SK-N-SH (cell line): ENCODE results near the gene P2RX1. TPM values are rescaled to one million over a fixed set of nuclear protein-coding genes. Genes with fewer than 3 reads are reported as not detected.

Source experiments
- CTCF ChIA-PET: fragments of 300-600, 350-600 bp; formaldehyde crosslinking; extraction: SDS; loops from one replicate; lab custom pipeline; 2021; lab: Yijun Ruan, JAX
- POLR2A ChIA-PET: fragments of 350-600 bp; sonication (Branson Sonifier 250); formaldehyde crosslinking; extraction: SDS; loops from one replicate; lab custom pipeline; 2020; ENCODE audit warnings: antibody characterized with exemption, inconsistent platforms; lab: Yijun Ruan, JAX
- DNase-seq: peaks from one replicate; pipeline ENCODE4 v3.0.0; 2012
- H2AFZ ChIP-seq: fragments of 200-600 bp; sonication (generic); 2 replicates; pipeline ENCODE4 v1.8.1; 2016; ENCODE audit warnings: antibody characterized with exemption, mild to moderate bottlenecking, low read depth
- H3F3A ChIP-seq: fragments of 200-600 bp; sonication (generic); replicated peaks from 2 replicates; pipeline ENCODE3; 2016; ENCODE audit warnings: antibody characterized with exemption, mild to moderate bottlenecking; ENCODE audit not compliant: insufficient read depth
- H3K27ac ChIP-seq, 2 experiments: fragments of 200-500 bp in 1 of 2; fragments of 200-600 bp in 1 of 2; sonication (Bioruptor generic) in 1 of 2; sonication (generic), shearing (Covaris generic) in 1 of 2; 2 replicates each; pipeline versions ENCODE4 v1.5.1 to v1.6.1; 2014 to 2016; ENCODE audit warnings: low read depth in 2 of 2, inconsistent platforms in 1 of 2, low read length in 1 of 2, mild to moderate bottlenecking in 1 of 2, mixed read lengths in 1 of 2
- H3K27me3 ChIP-seq: fragments of 200-600 bp; sonication (generic), shearing (Covaris generic); 2 replicates; pipeline ENCODE4 v1.6.1; 2016; ENCODE audit warnings: mixed run types; ENCODE audit not compliant: insufficient read depth
- H3K36me3 ChIP-seq, 2 experiments: fragments of 200-500 bp in 1 of 2; fragments of 200-600 bp in 1 of 2; sonication (Bioruptor generic) in 1 of 2; sonication (generic) in 1 of 2; replicated peaks in 1 of 2; 2 replicates each; pipeline versions ENCODE3 to v1.5.1; 2014 to 2016; ENCODE audit warnings: low read length in 1 of 2, mild to moderate bottlenecking in 1 of 2; ENCODE audit not compliant: insufficient read depth in 2 of 2, control insufficient read depth in 1 of 2
- H3K4me1 ChIP-seq, 2 experiments: fragments of 200-500 bp in 1 of 2; fragments of 200-600 bp in 1 of 2; sonication (Bioruptor generic) in 1 of 2; sonication (generic), shearing (Covaris generic) in 1 of 2; 2 replicates each; pipeline versions ENCODE4 v1.5.1 to v1.6.1; 2014 to 2016; ENCODE audit warnings: low read depth in 1 of 2, low read length in 1 of 2, mixed run types in 1 of 2; ENCODE audit not compliant: insufficient read depth in 2 of 2, control insufficient read depth in 1 of 2
- H3K4me2 ChIP-seq: fragments of 200-600 bp; sonication (generic), shearing (Covaris generic); 2 replicates; pipeline ENCODE4 v1.6.1; 2017; ENCODE audit warnings: mixed run types
- H3K4me3 ChIP-seq, 2 experiments: fragments of 200-500 bp in 1 of 2; fragments of 200-600 bp in 1 of 2; sonication (Bioruptor generic) in 1 of 2; sonication (generic), shearing (Covaris generic) in 1 of 2; 2 replicates each; pipeline versions ENCODE4 v1.5.1 to v1.8.1; 2014 to 2016; ENCODE audit warnings: low read depth in 2 of 2, inconsistent platforms in 1 of 2, low read length in 1 of 2, mild to moderate bottlenecking in 1 of 2, mixed read lengths in 1 of 2, moderate library complexity in 1 of 2
- H3K79me2 ChIP-seq: fragments of 200-600 bp; sonication (generic); 2 replicates; pipeline ENCODE4 v1.8.1; 2017; ENCODE audit warnings: mild to moderate bottlenecking; ENCODE audit not compliant: insufficient read depth
- H3K9ac ChIP-seq: fragments of 200-600 bp; sonication (generic); 2 replicates; pipeline ENCODE4 v1.6.1; 2017; ENCODE audit warnings: mixed run types
- H3K9me2 ChIP-seq: fragments of 200-600 bp; sonication (generic); 2 replicates; pipeline ENCODE4 v1.6.1; 2017; ENCODE audit warnings: mixed run types
- H3K9me3 ChIP-seq: fragments of 200-600 bp; sonication (generic); 2 replicates; pipeline ENCODE4 v1.6.1; 2017; ENCODE audit warnings: mixed run types, mild to moderate bottlenecking, moderate library complexity
- H4K20me1 ChIP-seq: fragments of 200-600 bp; sonication (generic); 2 replicates; pipeline ENCODE4 v1.6.1; 2017; ENCODE audit warnings: mild to moderate bottlenecking, mixed run types; ENCODE audit not compliant: insufficient read depth
- CHD2 ChIP-seq: fragments of 150-350 bp; IDR thresholded peaks from 2 replicates; pipeline ENCODE4 v1.6.1; 2018; ENCODE audit warnings: low read length; ENCODE audit not compliant: partially characterized antibody
- CTCF ChIP-seq: fragments of 200-600 bp; sonication (generic); IDR thresholded peaks from 2 replicates; pipeline ENCODE4 v1.6.1; 2017; ENCODE audit warnings: antibody characterized with exemption, mild to moderate bottlenecking, moderate library complexity
- ELF1 ChIP-seq: IDR thresholded peaks from 2 replicates; pipeline ENCODE4 v1.4.0; 2012
- EP300 ChIP-seq, 2 experiments: IDR thresholded peaks; 2 replicates each; pipeline versions ENCODE4 v1.4.0 to v1.6.1; 2012; ENCODE audit warnings: borderline replicate concordance in 1 of 2, low read depth in 1 of 2, low read length in 1 of 2
- FOSL2 ChIP-seq: IDR thresholded peaks from 2 replicates; pipeline ENCODE4 v1.4.0; 2012; ENCODE audit warnings: low read depth, mild to moderate bottlenecking, moderate library complexity, borderline replicate concordance
- FOXM1 ChIP-seq: IDR thresholded peaks from 2 replicates; pipeline ENCODE4 v1.4.0; 2012; ENCODE audit warnings: low read depth, mild to moderate bottlenecking
- GABPA ChIP-seq: IDR thresholded peaks from 2 replicates; pipeline ENCODE4 v1.4.0; 2012; ENCODE audit warnings: low read depth, mild to moderate bottlenecking
- IRF3 ChIP-seq: fragments of 150-350 bp; IDR thresholded peaks from 2 replicates; pipeline ENCODE4 v1.6.1; 2016; ENCODE audit warnings: mild to moderate bottlenecking, low read depth, low read length
- MAX ChIP-seq: IDR thresholded peaks from 2 replicates; pipeline ENCODE4 v1.4.0; 2012; ENCODE audit warnings: low read depth
- MXI1 ChIP-seq: IDR thresholded peaks from 2 replicates; pipeline ENCODE4 v1.6.1; 2012; ENCODE audit warnings: mild to moderate bottlenecking, low read depth, low read length, improper control_type of control experiment
- NFIC ChIP-seq: IDR thresholded peaks from 2 replicates; pipeline ENCODE4 v1.4.0; 2012; ENCODE audit warnings: borderline replicate concordance
- RAD21 ChIP-seq: IDR thresholded peaks from 2 replicates; pipeline ENCODE4 v1.6.1; 2012; ENCODE audit warnings: mild to moderate bottlenecking, low read length
- REST ChIP-seq: IDR thresholded peaks from 2 replicates; pipeline ENCODE4 v1.6.1; 2012; ENCODE audit warnings: mild to moderate bottlenecking, low read depth, low read length, moderate library complexity
- SMC3 ChIP-seq: IDR thresholded peaks from 2 replicates; pipeline ENCODE4 v1.6.1; 2012; ENCODE audit warnings: low read depth, low read length, improper control_type of control experiment
- TCF12 ChIP-seq: IDR thresholded peaks from 2 replicates; pipeline ENCODE4 v1.4.0; 2012
- USF1 ChIP-seq: IDR thresholded peaks from 2 replicates; pipeline ENCODE4 v1.4.0; 2012; ENCODE audit warnings: low read depth, borderline replicate concordance
- ZBTB33 ChIP-seq: IDR thresholded peaks from 2 replicates; pipeline ENCODE4 v1.4.0; 2012; ENCODE audit warnings: low read depth, borderline replicate concordance
- WGBS: methylation state at CpG from one replicate; pipeline ENCODE4 v1.1.6; 2017; ENCODE audit warnings: low lambda C conversion rate; 5-methylcytosine and 5-hydroxymethylcytosine counted together
- polyA plus RNA-seq, 3 experiments: library from polyadenylated mRNA; depleted of rRNA; stranded (reverse); fragments of >200 nt; gene quantifications; 2 replicates each; pipeline ENCODE4 v1.2.3, GENCODE V29; 2012

Gene P2RX1
- polyA plus RNA-seq, 1 of the 3 experiments (the other 2 are of a cell fraction) = not detected

GRCh38 chr17:3891626-3892094, 24.6 kb downstream of the P2RX1 start:
- Histone ChIP-seq H3K27ac (no peak overlapping the region), H3F3A (peaks cover 19% of the 10 kb centered on the region), H3K4me3 (peak overlapping the region; percentile 70 to 74), H3K79me2 (peaks cover 18% of the 10 kb centered on the region; the same call in 1 of the 2 replicates), H3K36me3 (no peaks in the 10 kb centered on the region), H3K9me3 (no peaks in the 10 kb centered on the region), H3K27me3 (no peaks in the 10 kb centered on the region), H4K20me1 (no peaks in the 10 kb centered on the region), H2AFZ (no peak overlapping the region), H3K9ac (no peak overlapping the region), H3K4me2 (peak overlapping the region; percentile 96), H3K4me1 (peaks cover 9 to 42% of the 10 kb centered on the region in 2 experiments; a peak in 3 of 4 replicates), H3K9me2 (no peaks in the 10 kb centered on the region)
- POLR2A ChIA-PET = interaction anchor here (2.4 kb wide), 1 partner anchor 12 kb away, joined by 9 read pairs; no protein-coding TSS in a partner anchor
- DNase-seq = no peak
- CTCF ChIA-PET = interaction anchor here (0.7 to 2.7 kb wide), 3 partner anchors 12 to 46 kb away, joined by 3 to 14 read pairs (median 3); partner anchors contain the start of gene NCBP3
- 70% methylated on average over 12 of the region's 12 CpGs for WGBS
- TF ChIP-seq RAD21 = no peak
- TF ChIP-seq CHD2 = no peak
- no peak for TF ChIP-seq TCF12
- TF ChIP-seq USF1 = no peak
- no peak for TF ChIP-seq SMC3
- no peak for TF ChIP-seq ZBTB33
- no peak for TF ChIP-seq NFIC
- no peak for TF ChIP-seq ELF1
- TF ChIP-seq FOSL2 = no peak
- TF ChIP-seq, all 33 proteins: peak for 0

GRCh38 chr17:3890878-3891219, 25.4 kb downstream of the P2RX1 start:
- Histone ChIP-seq H3K79me2 (peaks cover 18% of the 10 kb centered on the region; the same call in 1 of the 2 replicates), H3K9ac (peak overlapping the region; percentile 45), H4K20me1 (0 out of 2 replicates have a peak, but pooled peaks cover 3% of the 10 kb centered on the region), H3F3A (peaks cover 19% of the 10 kb centered on the region), H3K27me3 (no peaks in the 10 kb centered on the region), H3K4me1 (peaks cover 9 to 39% of the 10 kb centered on the region in 2 experiments; a peak in 3 of 4 replicates), H3K9me3 (no peaks in the 10 kb centered on the region), H2AFZ (no peak overlapping the region), H3K4me3 (no peak overlapping the region; a peak in 1 of 4 replicates), H3K9me2 (no peaks in the 10 kb centered on the region), H3K36me3 (no peaks in the 10 kb centered on the region), H3K27ac (peak overlapping the region in 1 of 2 experiments; percentile 93; a peak in 3 of 4 replicates), H3K4me2 (peak overlapping the region; percentile 96)
- POLR2A ChIA-PET = interaction anchor here (2.4 kb wide), 1 partner anchor 11 kb away, joined by 9 read pairs; no protein-coding TSS in a partner anchor
- no peak for DNase-seq
- CTCF ChIA-PET = interaction anchor here (0.7 to 2.7 kb wide), 5 partner anchors 14 to 153 kb away, joined by 3 to 14 read pairs (median 7); partner anchors contain the start of gene NCBP3
- 59% methylated on average over 4 of the region's 4 CpGs for WGBS
- TF ChIP-seq MAX (no peak), IRF3 (no peak), CTCF (no peak), REST (no peak), NFIC (no peak), GABPA (no peak), RAD21 (no peak), SMC3 (no peak), EP300 (IDR thresholded peaks at IDR 0.05; ENCODE audit: borderline replicate concordance in 1 of 2, low read depth in 1 of 2, low read length in 1 of 2) (no peak), FOXM1 (no peak), MXI1 (no peak)
